ENCODE results near the gene DMGDH. TPM values are rescaled to one million over a fixed set of nuclear protein-coding genes. Genes with fewer than 3 reads are reported as not detected.

DMGDH gene
- total and polyA plus RNA-seq, 2 of the 4 experiments (the other 2 are of a cell fraction), result 0.18 TPM; not detected in 1

- TF ChIP-seq SMC3 (IDR thresholded peaks at IDR 0.05; ENCODE audit: low read depth, low read length), result no peak
- TF ChIP-seq MXI1 (IDR thresholded peaks at IDR 0.05; ENCODE audit: borderline replicate concordance, low read depth, low read length), result no peak
- no peak for TF ChIP-seq POLR2A (IDR thresholded peaks at IDR 0.05; ENCODE audit: low read depth, low read length)
- no peak for TF ChIP-seq CHD1 (IDR thresholded peaks at IDR 0.05; ENCODE audit: low read depth, low read length)
- TF ChIP-seq, protein P1, sequence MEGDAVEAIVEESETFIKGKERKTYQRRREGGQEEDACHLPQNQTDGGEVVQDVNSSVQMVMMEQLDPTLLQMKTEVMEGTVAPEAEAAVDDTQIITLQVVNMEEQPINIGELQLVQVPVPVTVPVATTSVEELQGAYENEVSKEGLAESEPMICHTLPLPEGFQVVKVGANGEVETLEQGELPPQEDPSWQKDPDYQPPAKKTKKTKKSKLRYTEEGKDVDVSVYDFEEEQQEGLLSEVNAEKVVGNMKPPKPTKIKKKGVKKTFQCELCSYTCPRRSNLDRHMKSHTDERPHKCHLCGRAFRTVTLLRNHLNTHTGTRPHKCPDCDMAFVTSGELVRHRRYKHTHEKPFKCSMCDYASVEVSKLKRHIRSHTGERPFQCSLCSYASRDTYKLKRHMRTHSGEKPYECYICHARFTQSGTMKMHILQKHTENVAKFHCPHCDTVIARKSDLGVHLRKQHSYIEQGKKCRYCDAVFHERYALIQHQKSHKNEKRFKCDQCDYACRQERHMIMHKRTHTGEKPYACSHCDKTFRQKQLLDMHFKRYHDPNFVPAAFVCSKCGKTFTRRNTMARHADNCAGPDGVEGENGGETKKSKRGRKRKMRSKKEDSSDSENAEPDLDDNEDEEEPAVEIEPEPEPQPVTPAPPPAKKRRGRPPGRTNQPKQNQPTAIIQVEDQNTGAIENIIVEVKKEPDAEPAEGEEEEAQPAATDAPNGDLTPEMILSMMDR (conservative IDR thresholded peaks at IDR 0.05; ENCODE audit: low read depth, low read length), result no peak
- TF ChIP-seq RCOR1 (IDR thresholded peaks at IDR 0.05; ENCODE audit: insufficient replicate concordance, low read length), result no peak
- ATAC-seq (ENCODE audit: low read depth) (no peak), DNase-seq (no peak)
- Histone ChIP-seq H3K4me3 (ENCODE audit: insufficient read depth, low read depth, low read length) (no peak overlapping the region), H3K23ac (ENCODE audit: low read depth, low read length) (no peak overlapping the region), H3K36me3 (ENCODE audit: control insufficient read depth, insufficient read depth, low read length) (no peaks in the 10 kb centered on the region), H2AK5ac (ENCODE audit: low read depth, low read length) (no peak overlapping the region), H3K4me2 (ENCODE audit: low read depth, low read length) (no peak overlapping the region), H2BK5ac (ENCODE audit: low read depth, low read length, poor library complexity, severe bottlenecking) (no peak overlapping the region), H2BK20ac (ENCODE audit: low read depth, low read length) (no peak overlapping the region), H4K8ac (ENCODE audit: low read depth in 2 of 2, low read length in 2 of 2) (no peak overlapping the region), H3K4ac (ENCODE audit: low read depth, low read length) (no peak overlapping the region), H4K91ac (ENCODE audit: insufficient read depth, low read depth, low read length) (no peak overlapping the region), H2BK120ac (ENCODE audit: low read depth, low read length) (no peak overlapping the region), H3K79me1 (ENCODE audit: low read depth in 1 of 2, low read length in 2 of 2) (no peaks in the 10 kb centered on the region), H2AK9ac (replicated peaks; ENCODE audit: low read depth, low read length, poor library complexity) (no peak overlapping the region), H2AFZ (replicated peaks; ENCODE audit: low read length, poor library complexity) (no peak overlapping the region), H3K9me3 (ENCODE audit: control insufficient read depth, insufficient read depth, low read length) (peaks cover 3% of the 10 kb centered on the region), H3K9me1 (ENCODE audit: insufficient read depth, low read length) (no peaks in the 10 kb centered on the region), H2BK15ac (ENCODE audit: low read depth, low read length) (no peak overlapping the region), H4K20me1 (ENCODE audit: insufficient read depth, low read length) (no peaks in the 10 kb centered on the region), H4K5ac (ENCODE audit: low read depth, low read length) (no peak overlapping the region), H3K4me1 (ENCODE audit: control insufficient read depth, insufficient read depth, low read length) (no peaks in the 10 kb centered on the region), H3K27ac (ENCODE audit: insufficient read depth, low read length) (no peak overlapping the region), H3K9ac (ENCODE audit: low read depth, low read length) (no peak overlapping the region), H3K14ac (replicated peaks; ENCODE audit: low read depth, low read length) (no peak overlapping the region), H3K56ac (ENCODE audit: extremely low read depth, insufficient read depth, low read length) (no peak overlapping the region), H3K27me3 (ENCODE audit: control insufficient read depth, insufficient read depth, low read length) (peaks cover 6% of the 10 kb centered on the region), H3K18ac (ENCODE audit: low read depth, low read length) (no peak overlapping the region)
- ChIA-PET CTCF (no interaction called here), POLR2A (ENCODE audit: unreplicated experiment) (no interaction called here)
- dilution Hi-C loops (cut with HindIII; ENCODE audit: low sequenced_read_pairs, unreplicated experiment) (no loop called here), intact Hi-C loops (cut with micrococcal nuclease) (no loop called here), in situ Hi-C loops (cut with MboI; ENCODE audit: low sequenced_read_pairs) (no loop called here)
- BruUV-seq (replicated peaks), result no TSS peak
- WGBS, 2 experiments (ENCODE audit: extremely low coverage in 2 of 2, insufficient read length in 1 of 2), result no CpG with 5 or more reads among the region's 4 CpGs
These were observed 16.2 kb downstream of the DMGDH start for GRCh38 chr5:79053321-79053720.
